Activated CD4-positive, alpha-beta T cell treated with anti-CD3 and anti-CD28 coated beads, Interleukin-2, amount 10 ng/mL, durations not matched to agents 7 days and 5 days (primary cell): ENCODE measurements around the gene RANBP17. TPM values are rescaled to one million over a fixed set of nuclear protein-coding genes. Genes with fewer than 3 reads are reported as not detected.

ENCODE experiments used
- CTCF ChIA-PET: fragments of 350-600 bp; sonication (Branson Sonifier 250); formaldehyde crosslinking; loops from one replicate; lab custom pipeline; 2021; ENCODE audit warnings: antibody characterized with exemption; lab: Charles Lee
- POLR2A ChIA-PET: fragments of 350-600 bp; sonication (Branson Sonifier 250); formaldehyde crosslinking; loops from one replicate; lab custom pipeline; 2021; ENCODE audit warnings: antibody characterized with exemption; lab: Charles Lee
- DNase-seq: peaks from one replicate; pipeline ENCODE4 v3.0.0-alpha.2; 2020
- H3K27ac Mint-ChIP-seq: one replicate; pipeline ENCODE4 v1.8.0; 2021; ENCODE audit warnings: mild to moderate bottlenecking, moderate library complexity, mixed read lengths
- H3K27me3 Mint-ChIP-seq: one replicate; pipeline ENCODE4 v1.8.0; 2021; ENCODE audit warnings: mixed read lengths
- H3K36me3 Mint-ChIP-seq: one replicate; pipeline ENCODE4 v1.8.0; 2021; ENCODE audit warnings: low read depth, mixed read lengths
- H3K4me1 Mint-ChIP-seq: one replicate; pipeline ENCODE4 v1.8.0; 2021; ENCODE audit warnings: mixed read lengths
- H3K4me3 Mint-ChIP-seq: one replicate; pipeline ENCODE4 v1.8.0; 2021; ENCODE audit warnings: mild to moderate bottlenecking, moderate library complexity, mixed read lengths
- H3K9me3 Mint-ChIP-seq: one replicate; pipeline ENCODE4 v1.8.0; 2021; ENCODE audit warnings: mixed read lengths
- total RNA-seq, 2 experiments: library from RNA; stranded (reverse); gene quantifications; one replicate each; pipeline ENCODE4 v1.2.3, GENCODE V29; 2021

The RANBP17 gene
- total RNA-seq, 2 experiments from 2014 or later, result not detected

DNA sequence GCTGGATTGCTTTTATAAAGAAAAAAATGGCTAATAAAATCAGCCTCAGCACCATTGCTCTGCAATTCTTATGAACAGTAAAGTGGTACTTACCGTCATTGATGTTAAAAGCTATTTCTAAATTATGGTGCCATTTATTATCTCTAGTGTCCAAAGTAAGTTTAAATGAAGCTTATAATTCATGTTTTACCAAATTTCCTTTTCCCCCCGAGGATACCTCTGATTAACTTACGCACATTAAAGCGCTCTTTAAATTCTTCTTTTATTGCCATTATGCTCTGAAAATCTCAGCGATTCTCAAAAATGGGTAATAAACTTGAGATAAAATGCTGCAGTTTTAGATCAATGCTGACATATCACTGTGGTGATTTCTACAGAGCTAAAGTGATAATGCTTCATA, 460.7 kb downstream of the RANBP17 start:
- DNase-seq, result no peak
- peaks cover 77% of the 10 kb centered on the region for H3K27me3 Mint-ChIP-seq
- H3K4me1 Mint-ChIP-seq, result no peaks in the 10 kb centered on the region
- no peak overlapping the region for H3K4me3 Mint-ChIP-seq
- POLR2A ChIA-PET, result no interaction called here
- H3K27ac Mint-ChIP-seq, result no peak overlapping the region
- CTCF ChIA-PET, result no interaction called here
- no peaks in the 10 kb centered on the region for H3K36me3 Mint-ChIP-seq
- no peaks in the 10 kb centered on the region for H3K9me3 Mint-ChIP-seq

GRCh38 chr5:171323007-171323406, 461.2 kb downstream of the RANBP17 start:
- Mint-ChIP-seq H3K27me3 (peaks cover 77% of the 10 kb centered on the region), H3K4me3 (no peak overlapping the region), H3K4me1 (no peaks in the 10 kb centered on the region), H3K27ac (no peak overlapping the region), H3K36me3 (no peaks in the 10 kb centered on the region), H3K9me3 (no peaks in the 10 kb centered on the region)
- ChIA-PET POLR2A (no interaction called here), CTCF (interaction anchor here (0.5 kb wide), 1 partner anchor 54 kb away, joined by 3 read pairs; no protein-coding TSS in a partner anchor)
- DNase-seq, result no peak

DNA sequence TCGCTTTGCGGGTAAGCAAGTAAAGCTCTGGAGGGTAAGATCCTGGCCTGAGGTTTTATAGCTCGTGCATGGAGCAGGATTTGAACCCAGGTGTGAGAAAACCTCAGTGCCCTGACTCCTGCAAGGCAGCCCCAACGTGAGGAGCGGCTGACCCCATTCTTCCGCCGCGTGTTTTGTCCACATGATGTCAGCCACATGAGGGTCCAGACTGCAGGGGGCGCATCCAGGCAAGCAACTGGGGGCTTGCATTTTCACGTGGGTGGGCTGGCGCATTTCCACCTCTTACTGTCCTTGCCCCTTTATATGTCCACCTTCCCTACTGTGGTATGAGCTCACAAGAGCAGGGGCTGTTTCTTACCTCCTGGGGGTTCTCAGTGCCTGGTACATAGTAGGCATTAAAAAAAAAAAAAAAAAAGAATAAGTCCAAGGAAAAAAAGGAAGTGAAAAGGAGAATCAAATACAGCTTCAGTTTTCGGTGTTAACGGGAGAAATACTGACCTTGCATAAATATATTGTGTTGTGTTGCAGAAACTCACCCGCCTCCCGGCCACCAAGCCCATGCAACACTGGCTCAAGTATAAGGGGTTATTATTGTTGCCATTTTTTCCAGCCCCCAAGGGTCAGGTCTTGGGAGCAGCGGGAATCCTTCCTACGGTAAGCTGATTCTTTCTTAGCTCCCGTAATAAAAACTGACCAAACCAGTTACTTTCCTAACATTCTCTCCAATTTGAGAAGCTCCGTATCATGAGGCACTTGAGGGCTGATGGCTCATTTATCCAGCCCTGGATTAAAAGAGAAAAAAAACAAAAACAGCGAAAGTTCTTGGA, 462.2 kb downstream of the RANBP17 start:
- peaks cover 69% of the 10 kb centered on the region for H3K27me3 Mint-ChIP-seq
- no peaks in the 10 kb centered on the region for H3K9me3 Mint-ChIP-seq
- CTCF ChIA-PET, result interaction anchor here (0.6 to 1.0 kb wide), 2 partner anchors 23 to 35 kb away, joined by 3 read pairs; no protein-coding TSS in a partner anchor
- H3K27ac Mint-ChIP-seq, result no peak overlapping the region
- DNase-seq, result no peak
- no peak overlapping the region for H3K4me3 Mint-ChIP-seq
- H3K36me3 Mint-ChIP-seq, result no peaks in the 10 kb centered on the region
- POLR2A ChIA-PET, result no interaction called here
- H3K4me1 Mint-ChIP-seq, result no peaks in the 10 kb centered on the region

DNA sequence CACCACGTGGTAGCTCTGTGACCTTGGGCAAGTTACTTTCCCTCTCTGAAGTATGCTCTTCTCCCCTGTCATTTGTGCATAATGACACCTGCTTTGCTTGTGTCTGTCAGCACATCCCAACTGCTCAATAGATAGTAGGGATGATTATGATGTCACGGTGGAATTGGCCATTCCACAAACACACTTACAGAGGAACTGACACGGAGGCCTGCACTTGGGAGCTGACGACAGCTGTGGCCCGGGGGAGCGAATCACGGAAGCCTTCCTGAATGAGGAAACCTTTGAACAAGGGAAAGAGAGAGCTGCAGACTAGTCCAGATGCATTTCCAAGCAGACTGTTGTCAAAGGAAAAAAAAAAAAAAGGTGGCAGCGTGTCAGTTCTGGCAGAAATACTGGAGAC, 468.2 kb downstream of the RANBP17 start:
- Mint-ChIP-seq H3K9me3 (no peaks in the 10 kb centered on the region), H3K4me3 (no peak overlapping the region), H3K27ac (no peak overlapping the region), H3K4me1 (no peaks in the 10 kb centered on the region), H3K36me3 (no peaks in the 10 kb centered on the region), H3K27me3 (peaks cover 19% of the 10 kb centered on the region)
- DNase-seq, result no peak
- POLR2A ChIA-PET, result no interaction called here
- CTCF ChIA-PET, result interaction anchor here (1.3 kb wide), 1 partner anchor 12 kb away, joined by 4 read pairs; no protein-coding TSS in a partner anchor

- no peak overlapping the region for H3K4me3 Mint-ChIP-seq
- POLR2A ChIA-PET, result no interaction called here
- H3K36me3 Mint-ChIP-seq, result no peaks in the 10 kb centered on the region
- CTCF ChIA-PET, result no interaction called here
- peaks cover 5% of the 10 kb centered on the region for H3K4me1 Mint-ChIP-seq
- H3K9me3 Mint-ChIP-seq, result no peaks in the 10 kb centered on the region
- DNase-seq, result no peak
- peaks cover 44% of the 10 kb centered on the region for H3K27me3 Mint-ChIP-seq
- no peak overlapping the region for H3K27ac Mint-ChIP-seq
Measured at GRCh38 chr5:171335616-171336015, 473.8 kb downstream of the RANBP17 start.

- no peaks in the 10 kb centered on the region for H3K36me3 Mint-ChIP-seq
- H3K27ac Mint-ChIP-seq, result no peak overlapping the region
- H3K4me3 Mint-ChIP-seq, result peak overlapping the region; percentile 25
- DNase-seq, result peak; percentile 23
- ChIA-PET CTCF (no interaction called here), POLR2A (no interaction called here)
- peaks cover 46% of the 10 kb centered on the region for H3K27me3 Mint-ChIP-seq
- peaks cover 5% of the 10 kb centered on the region for H3K4me1 Mint-ChIP-seq
- H3K9me3 Mint-ChIP-seq, result no peaks in the 10 kb centered on the region
Measured at GRCh38 chr5:171336521-171337209, 474.8 kb downstream of the RANBP17 start.

GRCh38 chr5:171337210-171337569, 475.4 kb downstream of the RANBP17 start:
- no peak overlapping the region for H3K27ac Mint-ChIP-seq
- CTCF ChIA-PET, result no interaction called here
- H3K36me3 Mint-ChIP-seq, result no peaks in the 10 kb centered on the region
- POLR2A ChIA-PET, result no interaction called here
- H3K4me3 Mint-ChIP-seq, result peak overlapping the region; percentile 25
- H3K4me1 Mint-ChIP-seq, result peaks cover 5% of the 10 kb centered on the region
- peaks cover 46% of the 10 kb centered on the region for H3K27me3 Mint-ChIP-seq
- no peaks in the 10 kb centered on the region for H3K9me3 Mint-ChIP-seq
- DNase-seq, result no peak

DNA sequence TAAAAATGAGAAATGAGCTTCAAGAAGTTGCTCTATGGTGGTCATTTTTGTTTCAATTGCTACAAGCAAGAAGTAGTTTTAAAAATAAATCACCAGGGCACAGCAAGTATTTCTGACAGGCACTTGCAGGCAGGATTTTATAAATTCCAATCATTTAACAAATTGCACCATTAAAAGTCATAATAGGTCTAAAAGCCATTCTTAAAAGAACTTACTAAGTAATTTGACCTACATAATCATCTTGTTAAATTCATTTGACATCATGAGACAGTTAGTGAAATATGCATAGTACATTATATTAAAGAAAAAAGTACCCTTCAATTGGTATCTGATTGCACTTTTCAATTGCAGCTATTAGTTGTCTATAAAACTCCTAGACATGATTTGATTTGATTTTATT, 478.2 kb downstream of the RANBP17 start:
- no peaks in the 10 kb centered on the region for H3K9me3 Mint-ChIP-seq
- H3K27me3 Mint-ChIP-seq, result peaks cover 43% of the 10 kb centered on the region
- no peak overlapping the region for H3K4me3 Mint-ChIP-seq
- no peak for DNase-seq
- H3K27ac Mint-ChIP-seq, result no peak overlapping the region
- peaks cover 5% of the 10 kb centered on the region for H3K4me1 Mint-ChIP-seq
- H3K36me3 Mint-ChIP-seq, result no peaks in the 10 kb centered on the region
- POLR2A ChIA-PET, result no interaction called here
- CTCF ChIA-PET, result no interaction called here

GRCh38 chr5:171340491-171340890, 478.7 kb downstream of the RANBP17 start:
- Mint-ChIP-seq H3K9me3 (no peaks in the 10 kb centered on the region), H3K4me3 (no peak overlapping the region), H3K27ac (no peak overlapping the region), H3K4me1 (peaks cover 5% of the 10 kb centered on the region), H3K27me3 (peaks cover 39% of the 10 kb centered on the region), H3K36me3 (no peaks in the 10 kb centered on the region)
- no peak for DNase-seq
- ChIA-PET POLR2A (no interaction called here), CTCF (interaction anchor here (0.6 kb wide), 2 partner anchors 46 to 257 kb away, joined by 3 to 4 read pairs; no protein-coding TSS in a partner anchor)

DNA sequence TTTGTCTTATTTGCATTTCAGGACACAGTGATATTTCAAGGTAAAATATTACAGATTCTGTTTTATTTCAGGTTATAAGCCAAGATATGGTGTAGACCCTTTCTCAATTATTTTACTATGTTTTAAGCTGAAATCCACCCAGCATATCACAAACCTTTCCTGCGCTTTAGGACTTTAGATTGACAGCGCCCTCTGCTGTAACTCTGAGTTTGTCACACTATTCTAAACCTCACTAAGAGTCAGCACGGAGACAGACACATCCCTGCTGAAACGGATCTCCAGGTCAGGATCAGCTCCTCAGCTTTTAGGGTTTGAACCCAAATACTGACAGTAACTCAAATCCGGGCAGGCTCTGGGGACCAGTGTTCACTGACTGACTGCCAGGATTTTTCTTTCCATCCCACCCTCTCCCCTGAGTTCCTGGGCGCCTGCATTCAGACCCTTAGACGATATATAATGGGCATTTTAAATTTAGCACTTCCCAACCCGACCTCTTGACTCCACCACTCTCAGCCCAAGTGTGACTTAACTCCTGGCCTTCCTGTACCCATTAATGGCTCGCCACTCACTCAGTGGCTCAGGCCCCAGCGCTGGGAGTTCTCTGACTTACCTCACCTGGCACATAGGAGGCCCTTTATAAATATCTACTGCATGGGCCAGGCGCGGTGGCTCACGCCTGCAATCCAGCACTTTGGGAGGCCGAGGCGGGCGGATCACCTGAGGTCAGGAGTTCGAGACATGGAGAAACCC, 480.7 kb downstream of the RANBP17 start:
- peak; percentile 52 for DNase-seq
- H3K4me1 Mint-ChIP-seq, result no peaks in the 10 kb centered on the region
- CTCF ChIA-PET, result interaction anchor here (1.9 kb wide), 1 partner anchor 12 kb away, joined by 4 read pairs; no protein-coding TSS in a partner anchor
- H3K36me3 Mint-ChIP-seq, result no peaks in the 10 kb centered on the region
- H3K9me3 Mint-ChIP-seq, result no peaks in the 10 kb centered on the region
- no peak overlapping the region for H3K27ac Mint-ChIP-seq
- H3K4me3 Mint-ChIP-seq, result no peak overlapping the region
- peaks cover 18% of the 10 kb centered on the region for H3K27me3 Mint-ChIP-seq
- POLR2A ChIA-PET, result no interaction called here

DNA sequence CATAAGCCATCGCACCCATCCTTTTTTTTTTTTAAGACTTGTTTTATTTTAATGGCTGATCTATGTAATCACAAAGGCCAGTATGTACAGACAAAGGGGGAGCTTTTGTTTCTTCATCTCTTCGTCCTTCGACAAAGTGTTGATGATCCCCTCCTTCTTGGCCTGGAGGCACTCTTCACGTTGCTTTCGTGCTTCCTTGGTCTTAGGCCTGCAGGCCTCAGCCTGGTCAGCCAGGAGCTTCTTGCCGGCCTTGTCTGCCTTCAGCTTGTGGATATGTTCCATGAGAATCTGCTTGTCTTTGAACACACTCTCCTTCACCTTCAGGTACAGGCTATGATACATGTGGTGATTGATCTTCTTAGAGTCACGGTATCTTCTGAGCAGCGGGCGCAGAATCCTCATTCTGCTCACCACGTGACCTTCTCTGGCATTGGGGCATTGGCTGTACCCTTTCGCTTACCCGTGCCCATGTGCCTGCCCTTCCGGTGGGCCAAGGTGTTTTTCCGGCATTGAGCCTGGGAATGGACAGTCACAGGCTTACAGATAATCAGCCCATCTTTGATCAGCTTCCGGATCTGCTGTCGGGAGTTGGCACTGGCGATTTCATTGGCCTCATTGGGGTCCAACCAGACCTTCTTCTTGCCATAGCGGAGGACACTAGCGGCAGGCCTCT, 483.3 kb downstream of the RANBP17 start:
- DNase-seq, result no peak
- ChIA-PET POLR2A (no interaction called here), CTCF (interaction anchor here (0.6 kb wide), 1 partner anchor 470 kb away, joined by 3 read pairs; no protein-coding TSS in a partner anchor)
- Mint-ChIP-seq H3K27ac (no peak overlapping the region), H3K27me3 (peaks cover 6% of the 10 kb centered on the region), H3K9me3 (no peaks in the 10 kb centered on the region), H3K4me3 (no peak overlapping the region), H3K36me3 (no peaks in the 10 kb centered on the region), H3K4me1 (no peaks in the 10 kb centered on the region)
